WI38 (cell line): ENCODE data around the gene HMCN1.
"Not testable (repeated sequence)": the region's sequence is repeated elsewhere in the genome, so short reads cannot be mapped to it uniquely, and the experiment has no call there.

ENCODE experiments used
- H3K4me3 ChIP-seq: 2 replicates; pipeline ENCODE4 v1.5.1; 2011; ENCODE audit warnings: low read depth, mild to moderate bottlenecking, control low read depth, low read length
- CTCF ChIP-seq: IDR thresholded peaks from 2 replicates; pipeline ENCODE4 v1.5.1; 2012; ENCODE audit warnings: low read depth, mild to moderate bottlenecking, control low read depth, low read length

Gene HMCN1

DNA sequence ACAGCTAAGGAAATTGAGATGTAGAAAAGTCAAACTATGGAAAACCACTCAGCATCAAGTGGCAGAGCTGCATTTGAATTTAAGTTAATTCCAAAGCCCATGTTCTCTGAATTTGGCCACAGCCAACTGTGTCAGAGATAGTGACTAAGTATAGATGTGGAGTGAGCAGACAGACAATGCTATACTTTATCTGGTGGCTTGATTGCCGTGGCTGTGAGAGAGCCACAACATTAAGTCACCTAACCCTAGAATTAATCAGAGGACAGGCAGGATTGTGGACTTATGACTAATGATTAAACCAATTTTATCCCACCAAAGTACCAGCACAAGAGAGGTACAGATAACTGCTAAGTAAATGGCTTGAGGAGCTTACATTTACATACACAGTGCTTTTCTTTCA lies 431.1 kb downstream of the HMCN1 start:
- no peak overlapping the region for H3K4me3 ChIP-seq
- no peak for TF ChIP-seq CTCF

- no peak for TF ChIP-seq CTCF
- no peak overlapping the region for H3K4me3 ChIP-seq
Observed at GRCh38 chr1:186167096-186167668, 433.0 kb downstream of the HMCN1 start.

- H3K4me3 ChIP-seq: no peak overlapping the region
- no peak for TF ChIP-seq CTCF
Observed at GRCh38 chr1:186175588-186175987, 441.4 kb downstream of the HMCN1 start.

- TF ChIP-seq CTCF: no peak
- no peak overlapping the region for H3K4me3 ChIP-seq
Observed at GRCh38 chr1:186178426-186179043, 444.3 kb downstream of the HMCN1 start.

DNA sequence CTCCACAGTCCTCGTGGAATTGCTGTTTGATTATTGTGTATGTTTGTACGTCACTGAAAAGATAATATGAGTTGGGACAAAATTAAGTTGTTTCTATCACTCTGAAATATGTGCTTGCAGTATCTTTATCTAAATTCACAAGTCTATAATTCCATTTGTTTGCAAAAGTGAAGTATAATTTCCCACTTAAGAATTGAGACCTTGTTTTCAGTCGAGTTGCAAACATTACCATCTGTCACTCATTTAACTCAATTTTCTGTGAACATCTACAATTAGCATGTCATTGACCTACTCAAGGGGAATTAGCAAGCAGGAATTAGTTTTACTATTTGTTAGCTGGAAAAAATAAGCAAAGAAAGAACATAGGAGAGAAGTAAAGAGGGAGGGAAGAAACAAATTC lies 445.0 kb downstream of the HMCN1 start:
- no peak overlapping the region for H3K4me3 ChIP-seq
- TF ChIP-seq CTCF: no peak

DNA sequence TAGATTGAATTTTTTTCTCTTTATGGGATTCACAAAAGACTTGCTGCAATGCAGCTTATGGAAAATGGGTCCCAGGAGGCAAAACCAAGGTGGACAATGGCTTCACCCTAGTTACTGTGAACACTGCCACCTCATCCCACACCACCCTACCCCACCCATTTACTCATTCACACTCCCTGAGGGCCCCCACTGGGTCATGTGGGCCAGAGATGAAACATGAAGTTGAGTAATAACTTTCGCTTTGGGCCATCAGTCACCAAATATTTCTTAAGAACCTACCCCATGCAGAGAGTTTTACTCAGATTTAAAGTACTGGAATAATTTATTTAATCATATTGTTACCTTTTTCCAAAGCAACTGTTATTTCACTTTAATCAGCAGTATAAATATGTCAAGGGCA lies 449.0 kb downstream of the HMCN1 start:
- no peak overlapping the region for H3K4me3 ChIP-seq
- no peak for TF ChIP-seq CTCF

- H3K4me3 ChIP-seq: no peak overlapping the region
- TF ChIP-seq CTCF: no peak
Observed at GRCh38 chr1:186183970-186184628, 449.9 kb downstream of the HMCN1 start.

DNA sequence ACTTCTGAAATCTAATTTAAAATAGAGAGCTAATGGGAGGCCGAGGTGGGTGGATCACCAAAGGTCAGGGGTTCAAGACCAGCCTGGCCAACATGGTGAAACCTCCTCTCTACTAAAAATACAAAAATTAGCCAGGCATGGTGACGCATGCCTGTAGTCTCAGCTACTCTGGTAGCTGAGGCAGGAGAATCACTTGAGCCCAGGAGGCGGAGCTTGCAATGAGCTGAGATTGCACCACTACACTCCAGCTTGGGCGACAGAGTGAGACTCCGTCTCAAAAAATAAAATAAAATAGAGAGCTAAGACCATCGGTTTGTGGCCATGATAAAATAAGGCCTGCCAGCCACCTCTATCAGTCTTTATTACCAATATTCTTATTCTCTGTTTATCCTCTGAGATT lies 452.1 kb downstream of the HMCN1 start:
- H3K4me3 ChIP-seq: not testable (repeated sequence)
